H1 (cell line): Measurements from ENCODE around the gene CALR. TPM values are rescaled to one million over a fixed set of nuclear protein-coding genes. Genes with fewer than 3 reads are reported as not detected.

Source experiments
- CHD2 ChIP-seq: IDR thresholded peaks from 2 replicates; pipeline ENCODE4 v1.6.1; 2012; ENCODE audit warnings: low read length, improper control_type of control experiment
- EGR1 ChIP-seq: IDR thresholded peaks from 2 replicates; pipeline ENCODE4 v1.6.1; 2011; ENCODE audit warnings: low read depth, low read length, borderline replicate concordance
- KDM4A ChIP-seq: IDR thresholded peaks from one replicate; pipeline ENCODE4 v1.7.1; 2012; ENCODE audit warnings: low read depth, mild to moderate bottlenecking, moderate library complexity, low read length, inconsistent platforms; ENCODE audit not compliant: severe bottlenecking
- SRF ChIP-seq: IDR thresholded peaks from 2 replicates; pipeline ENCODE4 v1.6.1; 2011; ENCODE audit warnings: mild to moderate bottlenecking, low read depth, low read length, moderate library complexity
- TCF12 ChIP-seq: IDR thresholded peaks from 2 replicates; pipeline ENCODE4 v1.6.1; 2011; ENCODE audit warnings: low read depth, mild to moderate bottlenecking, low read length
- polyA plus RNA-seq, 7 experiments: library from polyadenylated mRNA; depleted of rRNA in 3 of 7; stranded (reverse) in 5 of 7; unstranded in 2 of 7; fragments of >200 nt in 5 of 7; fragments of 200-250 nt in 2 of 7; gene quantifications; 1 replicate in 5 of 7; 2 replicates in 1 of 7; 4 replicates in 1 of 7; pipeline versions ENCODE4 v1.2.1 to v1.2.3, GENCODE V29; 2011 to 2013; ENCODE audit warnings: missing spikeins in 2 of 7, mixed read lengths in 2 of 7
- total RNA-seq: library from RNA; stranded (reverse); fragmentation: NEBNext Ultra II Directional; extraction: Animal tissue kit (Norgen Biotek cat#: 25700); gene quantifications from 2 replicates; pipeline ENCODE4 v1.2.1, GENCODE V29; 2021

The CALR gene
- total and polyA plus RNA-seq, 2 of the 8 experiments (the other 6 are each of a cell fraction or from before 2014, with no cell fraction given): 591 to 1,155 TPM

DNA sequence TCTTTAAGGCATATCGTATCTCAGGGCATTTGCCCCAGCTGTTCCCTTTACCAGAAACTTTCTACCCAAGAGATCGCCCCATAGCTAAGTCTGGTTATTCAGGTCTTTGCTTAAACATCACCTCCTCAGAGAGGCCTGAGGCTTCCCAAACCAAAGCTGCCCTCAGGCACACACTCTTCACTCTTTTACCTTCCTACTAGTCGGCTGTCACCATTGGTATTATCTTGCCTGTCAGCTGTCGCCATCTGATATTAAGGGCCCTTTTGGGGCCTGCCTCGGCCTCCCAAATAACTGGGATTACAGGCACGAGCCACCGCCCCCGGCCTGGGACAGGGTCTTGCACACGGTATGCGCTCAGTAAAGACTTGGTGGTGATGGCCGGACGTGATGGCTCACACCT is 17.6 kb downstream of the CALR start (continued):
- TF ChIP-seq KDM4A: no peak
- TF ChIP-seq CHD2: no peak
- no peak for TF ChIP-seq TCF12
- no peak for TF ChIP-seq EGR1
- no peak for TF ChIP-seq SRF
